Endothelial cell of umbilical vein (primary cell): Measurements from ENCODE around the gene GPD2.

Experiments
- CTCF ChIP-seq, 2 donors: IDR thresholded peaks; 1 replicate in 1 of 2; 2 replicates in 1 of 2; pipeline ENCODE4 v1.5.1; 2011; ENCODE audit warnings: low read length in 2 of 2, mild to moderate bottlenecking in 2 of 2, moderate library complexity in 2 of 2, control low read depth in 1 of 2, inconsistent platforms in 1 of 2, low read depth in 1 of 2; ENCODE audit not compliant: insufficient read depth in 1 of 2; ENCODE audit errors: extremely low read depth in 1 of 2
- EZH2 ChIP-seq: IDR thresholded peaks from 2 replicates; pipeline ENCODE4 v1.6.1; 2012; ENCODE audit warnings: borderline replicate concordance, low read depth, mild to moderate bottlenecking, moderate library complexity, low read length, inconsistent platforms; ENCODE audit not compliant: severe bottlenecking
- JUN ChIP-seq: IDR thresholded peaks from 2 replicates; pipeline ENCODE4 v1.6.1; 2011; ENCODE audit warnings: borderline replicate concordance, low read depth; ENCODE audit not compliant: insufficient read length, insufficient read depth
- MAX ChIP-seq: IDR thresholded peaks from 2 replicates; pipeline ENCODE4 v1.6.1; 2011; ENCODE audit not compliant: insufficient read depth, insufficient read length
- MYC ChIP-seq: IDR thresholded peaks from one replicate; pipeline ENCODE4 v1.6.1; 2011; ENCODE audit warnings: mild to moderate bottlenecking, low read depth, low read length
- POLR2A ChIP-seq: IDR thresholded peaks from 2 replicates; pipeline ENCODE4 v1.6.1; 2012; ENCODE audit warnings: low read depth, mild to moderate bottlenecking, control low read depth, low read length
- POLR2AphosphoS5 ChIP-seq: IDR thresholded peaks from 2 replicates; pipeline ENCODE4 v1.6.1; 2012; ENCODE audit warnings: low read depth, mild to moderate bottlenecking, control low read depth, low read length, moderate library complexity; ENCODE audit not compliant: insufficient read depth

- TF ChIP-seq EZH2, result no peak
- TF ChIP-seq MYC, result no peak
- no peak for TF ChIP-seq POLR2A
- no peak for TF ChIP-seq CTCF (IDR thresholded peaks at IDR 0.05; ENCODE audit: extremely low read depth in 1 of 2, insufficient read depth in 1 of 2, low read depth in 1 of 2, low read length in 2 of 2)
- TF ChIP-seq POLR2AphosphoS5, result no peak
- TF ChIP-seq JUN, result no peak
- no peak for TF ChIP-seq MAX
These were observed 9.4 kb downstream of the GPD2 start for GRCh38 chr2:156445296-156446220.
